Measurements from ENCODE around the gene PRKAR2B.

GRCh38 chr7:107169120-107170050 is 124.9 kb downstream of the PRKAR2B start:
- TF ChIP-seq POLR2AphosphoS5 (IDR thresholded peaks at IDR 0.05) (peak; percentile 62 to 76 (median 65)), EP300 (IDR thresholded peaks at IDR 0.05; ENCODE audit: low read depth) (no peak)

Data from transverse colon (tissue), 3 donors.